GM12801 (cell line): ENCODE measurements around the gene MAGI1.

Source experiments
- TF ChIP-seq, protein P1 (sequence below): IDR thresholded peaks from one replicate; pipeline ENCODE4 v1.5.1; 2011; ENCODE audit warnings: control low read depth; ENCODE audit not compliant: insufficient read length; ENCODE audit errors: extremely low read depth

MAGI1 gene

DNA sequence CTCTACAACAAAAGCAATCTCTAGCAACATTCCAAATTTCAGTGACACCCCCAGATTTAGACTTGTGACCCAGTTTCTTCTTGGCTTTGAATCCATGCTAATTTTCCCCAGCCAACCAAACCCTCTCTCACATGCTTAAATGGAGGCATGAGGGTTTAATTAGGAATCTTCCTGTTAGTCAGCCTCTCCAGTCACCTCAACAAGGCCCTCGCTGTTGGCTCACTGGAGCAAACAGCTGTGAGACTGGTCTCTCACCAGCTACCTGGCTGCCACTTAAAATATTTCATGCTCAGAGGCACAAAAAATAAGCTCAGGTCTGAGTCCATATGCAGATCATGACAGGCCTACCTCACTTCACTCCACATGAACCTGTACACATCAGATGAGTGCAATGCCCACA lies 720.5 kb downstream of the MAGI1 start:
- TF ChIP-seq, protein P1, sequence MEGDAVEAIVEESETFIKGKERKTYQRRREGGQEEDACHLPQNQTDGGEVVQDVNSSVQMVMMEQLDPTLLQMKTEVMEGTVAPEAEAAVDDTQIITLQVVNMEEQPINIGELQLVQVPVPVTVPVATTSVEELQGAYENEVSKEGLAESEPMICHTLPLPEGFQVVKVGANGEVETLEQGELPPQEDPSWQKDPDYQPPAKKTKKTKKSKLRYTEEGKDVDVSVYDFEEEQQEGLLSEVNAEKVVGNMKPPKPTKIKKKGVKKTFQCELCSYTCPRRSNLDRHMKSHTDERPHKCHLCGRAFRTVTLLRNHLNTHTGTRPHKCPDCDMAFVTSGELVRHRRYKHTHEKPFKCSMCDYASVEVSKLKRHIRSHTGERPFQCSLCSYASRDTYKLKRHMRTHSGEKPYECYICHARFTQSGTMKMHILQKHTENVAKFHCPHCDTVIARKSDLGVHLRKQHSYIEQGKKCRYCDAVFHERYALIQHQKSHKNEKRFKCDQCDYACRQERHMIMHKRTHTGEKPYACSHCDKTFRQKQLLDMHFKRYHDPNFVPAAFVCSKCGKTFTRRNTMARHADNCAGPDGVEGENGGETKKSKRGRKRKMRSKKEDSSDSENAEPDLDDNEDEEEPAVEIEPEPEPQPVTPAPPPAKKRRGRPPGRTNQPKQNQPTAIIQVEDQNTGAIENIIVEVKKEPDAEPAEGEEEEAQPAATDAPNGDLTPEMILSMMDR, result no peak

DNA sequence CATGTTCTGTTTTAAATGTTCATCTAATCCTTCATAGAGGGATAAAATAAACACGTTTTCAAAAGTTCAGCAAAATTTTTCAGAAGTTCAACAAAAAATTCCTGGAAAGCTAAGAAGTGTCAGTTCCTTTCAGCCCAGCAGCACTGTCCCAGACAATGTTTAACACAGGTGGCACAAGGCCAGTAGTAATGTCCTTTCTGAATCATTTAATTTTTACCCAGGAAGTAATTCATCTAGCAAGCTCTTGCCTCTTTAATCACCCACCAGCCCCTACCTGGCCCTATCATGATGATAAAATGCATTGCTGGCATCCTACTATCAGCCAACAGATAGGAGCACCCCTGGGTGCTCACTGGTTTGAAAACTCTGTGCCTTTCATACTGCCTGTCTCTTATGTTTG lies 723.8 kb downstream of the MAGI1 start:
- TF ChIP-seq, protein P1, result no peak

DNA sequence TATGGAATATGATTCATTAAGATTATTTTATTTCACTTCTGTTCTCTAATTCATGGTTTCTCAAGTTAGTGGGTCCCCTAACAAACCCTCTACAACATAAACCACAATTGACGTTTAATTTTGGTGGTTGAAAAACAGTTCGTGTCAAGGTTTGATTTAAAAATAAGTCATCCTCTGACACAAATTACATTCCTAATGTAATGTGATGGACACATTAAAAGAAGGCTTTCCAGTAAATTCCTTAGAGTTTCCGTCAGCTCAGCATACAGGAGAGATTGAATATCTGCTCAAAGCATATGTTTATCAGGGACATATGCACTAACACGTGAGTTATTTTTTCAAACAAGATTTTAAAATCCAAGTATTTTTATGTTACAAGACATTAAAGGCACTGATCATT lies 724.4 kb downstream of the MAGI1 start:
- TF ChIP-seq, protein P1, result no peak

DNA sequence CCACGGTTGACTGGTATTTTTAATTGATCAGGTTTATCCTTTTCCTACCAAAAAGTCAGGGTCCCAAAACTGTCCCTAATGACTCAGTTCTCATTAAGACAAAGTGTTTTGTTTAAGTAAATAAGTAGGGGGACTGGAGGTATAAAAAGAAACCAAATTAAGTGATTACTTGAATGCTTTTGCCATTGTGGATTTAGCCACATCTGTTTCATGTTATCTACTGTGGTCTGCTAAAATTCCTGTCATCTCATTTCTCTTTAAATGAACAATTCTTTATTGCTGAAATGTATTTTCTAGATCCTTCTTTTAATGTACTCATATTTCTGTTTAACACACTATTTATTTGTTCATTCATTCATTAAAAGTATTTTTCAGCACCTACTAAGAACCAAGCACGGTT lies 725.1 kb downstream of the MAGI1 start:
- TF ChIP-seq, protein P1, result no peak

DNA sequence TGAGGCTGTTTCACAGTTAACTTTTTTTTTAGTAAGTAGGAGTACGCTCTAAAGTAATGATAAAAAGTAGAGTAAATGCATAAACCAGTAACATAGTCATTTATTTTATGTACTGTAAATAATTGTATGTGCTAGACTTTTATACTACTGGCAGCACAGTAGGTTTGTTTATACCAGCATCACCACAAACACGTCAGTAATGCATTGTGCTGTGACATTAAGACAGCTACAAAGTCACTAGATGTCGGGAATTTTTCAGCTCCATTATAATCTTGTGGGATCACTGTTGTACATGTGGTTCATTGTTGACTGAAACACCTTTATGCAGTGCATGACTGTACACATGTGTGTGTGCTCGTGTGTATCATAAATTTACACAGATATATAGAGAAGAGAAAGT lies 732.9 kb downstream of the MAGI1 start:
- TF ChIP-seq, protein P1, result no peak
